Measurements from ENCODE around the gene TMEM120B. TPM values are rescaled to one million over a fixed set of nuclear protein-coding genes. Genes with fewer than 3 reads are reported as not detected.

The TMEM120B gene
- total RNA-seq, 1 donor: 7.8 TPM

GRCh38 chr12:121770388-121770787 lies 57.8 kb downstream of the TMEM120B start:
- DNase-seq (ENCODE audit: low read depth in 2 of 3, low spot score in 2 of 3): no peak

DNA sequence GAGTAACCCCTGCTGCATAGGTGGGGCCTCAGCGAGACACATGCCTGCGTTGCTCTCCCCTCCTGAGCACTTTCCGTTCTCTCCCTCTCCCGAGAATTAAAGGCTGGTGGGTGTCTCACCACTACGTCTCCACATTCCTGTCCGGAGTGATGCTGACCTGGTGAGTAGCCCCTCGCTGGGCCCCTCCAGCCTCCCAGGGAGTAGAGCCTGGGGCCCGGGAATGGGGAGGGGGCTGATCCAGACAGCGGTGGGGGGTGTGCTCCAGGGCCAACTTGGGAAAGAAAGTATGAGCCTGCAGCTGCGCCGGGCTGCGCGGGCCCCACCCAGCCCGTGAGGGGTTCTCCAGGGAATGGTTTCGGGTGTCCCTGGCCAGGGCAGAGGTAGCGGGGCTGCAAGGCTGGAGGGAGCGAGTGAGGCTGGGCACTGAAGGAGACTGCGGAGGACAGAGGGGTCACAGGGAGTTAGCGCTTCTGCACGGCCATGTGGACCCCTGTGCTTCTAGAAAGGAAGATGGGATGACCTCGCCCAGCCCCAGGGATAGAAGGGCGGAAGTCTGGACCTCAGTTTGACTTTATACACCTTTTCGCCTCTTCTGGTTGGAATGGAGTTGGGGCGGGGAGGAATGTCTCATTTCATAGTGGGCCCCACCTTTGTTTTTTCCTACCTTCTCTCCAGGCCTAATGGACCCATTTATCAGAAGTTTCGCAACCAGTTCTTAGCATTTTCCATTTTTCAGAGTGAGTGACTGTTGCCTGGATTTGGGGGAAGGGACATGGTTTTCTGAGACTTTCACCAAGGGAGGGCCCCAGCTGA lies 58.5 kb downstream of the TMEM120B start:
- DNase-seq (ENCODE audit: low read depth in 2 of 3, low spot score in 2 of 3): no peak

DNA sequence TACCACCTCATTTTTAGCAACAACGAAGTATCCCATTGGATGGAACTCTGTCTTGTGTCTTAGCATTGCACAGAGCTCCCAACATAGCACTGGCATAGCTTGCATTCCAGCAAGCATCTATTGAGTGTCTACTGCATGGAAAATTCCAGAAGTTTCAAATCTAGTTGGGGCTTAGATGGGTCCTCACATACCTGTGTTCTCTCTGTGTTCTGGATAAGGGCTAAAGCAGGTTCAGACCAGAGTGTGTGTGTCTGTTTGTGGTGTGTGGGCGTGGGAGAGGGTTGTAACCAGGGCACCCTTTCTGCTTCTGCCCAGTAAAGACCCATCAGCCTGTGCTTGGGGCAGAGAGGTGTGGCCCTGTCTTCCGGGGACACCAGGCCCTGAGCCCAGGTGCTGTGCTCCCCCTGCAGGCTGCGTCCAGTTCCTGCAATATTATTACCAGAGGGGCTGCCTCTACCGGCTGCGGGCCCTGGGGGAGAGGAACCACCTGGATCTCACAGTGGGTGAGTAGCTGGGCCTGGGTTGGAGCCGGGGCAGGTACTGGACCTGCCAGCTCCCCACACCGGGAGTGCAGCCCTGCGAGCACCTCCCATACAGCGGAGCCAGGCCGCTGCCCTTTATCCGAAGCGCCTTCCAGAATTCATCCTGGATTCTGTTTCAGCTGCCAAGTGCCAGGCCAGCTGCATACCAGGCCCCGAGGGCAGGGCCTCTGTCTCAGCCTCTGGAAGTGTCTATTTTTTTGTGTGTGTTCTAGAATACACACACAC lies 60.6 kb downstream of the TMEM120B start:
- DNase-seq (ENCODE audit: low read depth in 2 of 3, low spot score in 2 of 3): peak in 2 of 3 donors; percentile 65 to 74

DNA sequence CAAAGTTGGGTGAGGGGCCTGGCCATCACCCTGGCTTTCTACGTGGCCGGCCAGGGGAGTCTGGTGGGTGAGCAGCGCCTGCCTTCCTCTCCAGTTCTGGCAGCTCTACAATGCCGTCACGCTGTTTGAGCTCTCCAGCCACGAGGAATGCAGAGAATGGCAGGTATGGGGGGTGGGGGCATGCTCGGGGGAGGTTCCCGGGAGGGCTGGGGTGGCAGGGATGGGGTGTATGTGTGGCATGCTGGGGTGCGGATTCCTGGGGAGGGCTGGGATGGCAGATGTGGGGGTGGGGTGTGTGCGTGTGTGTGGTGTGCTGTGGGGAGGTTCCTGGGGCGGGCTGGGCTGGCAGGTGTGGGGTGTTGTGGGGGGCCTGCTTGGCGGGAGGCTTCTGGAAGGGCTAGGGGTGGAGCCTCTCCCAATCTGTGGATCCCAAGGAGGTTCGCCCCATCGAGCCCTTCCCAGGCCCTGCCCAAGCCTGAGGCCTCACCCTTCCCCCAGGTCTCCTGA lies 62.5 kb downstream of the TMEM120B start:
- DNase-seq (ENCODE audit: low read depth in 2 of 3, low spot score in 2 of 3): no peak

DNA sequence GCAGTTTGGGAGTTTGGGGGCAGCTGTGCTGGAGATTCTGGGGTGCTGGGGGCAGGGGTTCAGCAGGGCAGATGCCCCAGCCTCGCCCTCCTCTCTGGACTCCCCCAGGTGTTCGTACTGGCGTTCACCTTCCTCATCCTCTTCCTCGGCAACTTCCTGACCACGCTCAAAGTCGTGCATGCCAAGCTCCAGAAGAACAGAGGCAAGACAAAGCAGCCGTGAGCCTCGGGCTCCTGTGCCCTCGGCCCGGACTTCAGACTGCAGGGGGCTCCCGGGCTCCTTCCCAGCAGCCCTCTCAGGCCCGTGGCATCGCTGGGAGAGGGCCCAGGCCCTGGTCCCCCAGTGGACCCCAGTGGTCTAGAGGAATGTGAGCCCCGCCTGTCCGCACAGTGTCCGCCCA lies 62.9 kb downstream of the TMEM120B start:
- no peak for DNase-seq (ENCODE audit: low read depth in 2 of 3, low spot score in 2 of 3)

- peak; percentile 83 to 89 (median 86) for DNase-seq (ENCODE audit: low read depth in 2 of 3, low spot score in 2 of 3)
Measured at GRCh38 chr12:121776190-121777098, 63.9 kb downstream of the TMEM120B start.

GRCh38 chr12:121778567-121779421 lies 66.2 kb downstream of the TMEM120B start:
- DNase-seq (ENCODE audit: low read depth in 2 of 3, low spot score in 2 of 3): no peak

- no peak for DNase-seq (ENCODE audit: low read depth in 2 of 3, low spot score in 2 of 3)
Measured at GRCh38 chr12:121779422-121779895, 66.9 kb downstream of the TMEM120B start.

DNA sequence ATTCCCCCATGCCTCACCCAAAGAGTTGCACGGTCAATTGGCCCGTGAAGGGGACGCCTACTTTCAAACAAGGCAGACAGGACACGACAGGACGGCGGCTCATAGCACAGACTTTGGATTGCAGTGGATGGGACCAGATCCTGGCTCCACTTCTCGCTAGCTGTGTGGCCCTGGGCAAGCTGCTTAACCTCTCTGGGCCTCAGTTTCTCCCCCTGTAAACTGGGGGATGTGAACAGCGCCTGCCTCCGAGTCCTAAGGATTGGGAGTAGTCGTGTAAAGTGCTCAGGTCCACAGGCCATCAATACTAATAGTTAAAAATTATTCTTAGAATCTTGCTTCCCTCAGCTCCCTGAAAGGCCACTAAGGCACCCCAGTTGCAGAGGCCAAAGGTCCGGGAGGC lies 67.9 kb downstream of the TMEM120B start:
- DNase-seq (ENCODE audit: low read depth in 2 of 3, low spot score in 2 of 3): no peak

DNA sequence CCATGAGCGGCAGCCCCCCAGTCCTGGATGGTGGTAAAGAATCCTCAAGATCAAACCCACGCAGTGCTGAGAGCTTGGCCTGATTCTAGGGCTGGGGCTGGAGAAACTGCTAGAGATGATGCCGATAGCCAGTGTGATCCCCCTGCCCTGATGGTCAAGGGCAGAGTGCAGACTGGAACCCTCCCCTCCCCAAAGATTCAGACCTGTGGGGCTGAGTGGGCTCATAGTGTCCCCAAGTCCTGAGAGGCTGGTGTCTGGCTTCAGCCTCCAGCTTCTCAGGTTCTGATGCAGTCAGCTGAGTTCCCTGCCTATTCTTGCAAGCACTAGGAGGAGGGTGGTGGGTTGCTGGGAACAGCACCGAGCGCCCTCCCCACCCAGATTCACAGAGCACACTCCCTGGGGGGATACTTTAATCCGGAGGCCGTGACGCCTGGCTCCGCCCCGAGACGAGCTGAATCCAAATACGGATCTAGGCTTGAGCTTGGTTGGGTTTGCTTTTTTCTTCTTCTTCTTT lies 69.0 kb downstream of the TMEM120B start:
- no peak for DNase-seq (ENCODE audit: low read depth in 2 of 3, low spot score in 2 of 3)

- peak in 2 of 3 donors; percentile 69 to 76 for DNase-seq (ENCODE audit: low read depth in 2 of 3, low spot score in 2 of 3)
Measured at GRCh38 chr12:121781998-121782979, 69.7 kb downstream of the TMEM120B start.

DNA sequence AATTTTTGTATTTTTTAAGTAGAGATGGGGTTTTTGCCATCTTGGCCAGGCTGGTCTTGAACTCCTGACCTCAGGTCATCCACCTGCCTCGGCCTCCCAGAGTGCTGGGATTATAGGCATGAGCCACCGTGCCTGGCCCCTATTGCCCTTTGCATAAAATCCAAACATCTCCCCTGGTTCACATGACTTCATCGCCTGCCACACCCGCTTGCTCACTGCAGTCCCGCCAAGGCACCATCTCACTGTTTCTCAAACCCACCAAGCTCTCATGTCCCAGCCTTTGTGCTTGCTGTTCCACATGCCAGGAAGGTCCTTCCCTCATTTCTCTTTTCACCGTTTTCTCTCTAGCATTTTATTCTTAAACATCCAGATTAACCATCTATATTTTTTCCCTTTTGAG lies 71.2 kb downstream of the TMEM120B start:
- no peak for DNase-seq (ENCODE audit: low read depth in 2 of 3, low spot score in 2 of 3)

DNA sequence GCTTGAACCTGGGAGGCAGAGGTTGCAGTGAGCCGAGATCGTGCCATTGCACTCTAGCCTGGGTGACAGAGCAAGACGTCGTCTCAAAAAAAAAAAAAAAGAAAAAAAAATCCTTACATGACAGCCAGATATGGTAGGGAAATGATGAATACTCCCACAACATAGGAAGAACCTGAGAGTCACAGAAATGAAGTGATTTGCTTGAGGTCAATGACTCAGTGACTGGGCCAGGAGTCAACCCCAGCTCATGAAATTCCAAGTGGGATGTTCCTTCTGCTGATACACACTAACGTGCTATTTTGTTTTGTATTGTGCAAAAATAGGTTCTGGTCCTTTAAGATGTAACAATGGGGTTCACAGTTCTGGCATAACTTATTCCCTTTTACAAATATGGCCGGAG lies 71.9 kb downstream of the TMEM120B start:
- DNase-seq (ENCODE audit: low read depth in 2 of 3, low spot score in 2 of 3): no peak

GRCh38 chr12:121786440-121786825 lies 73.9 kb downstream of the TMEM120B start:
- no peak for DNase-seq (ENCODE audit: low read depth in 2 of 3, low spot score in 2 of 3)

- DNase-seq (ENCODE audit: low read depth in 2 of 3, low spot score in 2 of 3): no peak
Measured at GRCh38 chr12:121787063-121788025, 74.8 kb downstream of the TMEM120B start.

DNA sequence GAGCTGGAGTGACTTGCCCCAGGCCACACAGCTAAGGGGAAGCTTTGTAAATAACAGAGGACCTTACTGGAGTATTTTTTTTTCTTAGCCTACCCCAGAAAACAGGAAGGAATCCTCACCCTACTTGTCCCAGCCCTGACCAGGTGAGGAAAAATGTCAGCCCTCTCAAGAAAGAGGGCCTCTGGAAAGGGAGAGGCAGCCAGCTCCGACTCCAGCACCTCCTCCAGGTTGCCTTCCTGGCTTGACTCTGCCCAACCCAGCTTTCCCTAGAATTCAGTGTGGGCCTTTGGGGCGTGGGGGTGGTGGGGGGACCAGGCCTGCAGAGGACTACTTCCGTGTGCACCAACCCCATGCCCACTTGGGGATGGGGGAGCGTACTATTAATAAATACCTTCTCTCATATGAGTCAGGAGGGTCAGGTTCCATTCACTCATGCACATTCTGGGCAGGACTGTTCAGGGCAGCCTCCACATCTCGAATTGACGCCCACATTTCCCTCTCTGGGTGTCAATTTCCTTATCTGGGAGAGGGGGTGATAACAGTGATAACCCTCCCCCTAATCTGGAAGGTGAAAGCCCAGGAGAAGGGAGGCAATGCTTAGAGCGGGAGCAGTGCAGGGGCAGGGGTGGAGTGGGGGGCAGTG lies 75.7 kb downstream of the TMEM120B start:
- DNase-seq (ENCODE audit: low read depth in 2 of 3, low spot score in 2 of 3): no peak

Measured in hematopoietic multipotent progenitor cell (in vitro differentiated cells).